Activated naive CD4-positive, alpha-beta T cell treated with anti-CD3 and anti-CD28 coated beads for 36 hours (primary cell): ENCODE measurements around the gene KEL. TPM values are rescaled to one million over a fixed set of nuclear protein-coding genes. Genes with fewer than 3 reads are reported as not detected.

Experiments
- CTCF ChIA-PET: fragments of 350-600 bp; sonication (Branson Sonifier 250); formaldehyde crosslinking; loops from one replicate; lab custom pipeline; 2021; ENCODE audit warnings: antibody characterized with exemption; lab: Charles Lee
- DNase-seq: peaks from one replicate; pipeline ENCODE4 v3.0.0-alpha.2; 2020
- H3K27ac Mint-ChIP-seq: one replicate; pipeline ENCODE4 v1.8.0; 2021; ENCODE audit warnings: mild to moderate bottlenecking, mixed read lengths
- H3K27me3 Mint-ChIP-seq: one replicate; pipeline ENCODE4 v1.8.0; 2021; ENCODE audit warnings: low read depth, mixed read lengths
- H3K36me3 Mint-ChIP-seq: one replicate; pipeline ENCODE4 v1.8.0; 2021; ENCODE audit warnings: low read depth, mixed read lengths
- H3K4me1 Mint-ChIP-seq: one replicate; pipeline ENCODE4 v1.8.0; 2021; ENCODE audit warnings: low read depth, mixed read lengths
- H3K4me3 Mint-ChIP-seq: one replicate; pipeline ENCODE4 v1.8.0; 2021; ENCODE audit warnings: mild to moderate bottlenecking, moderate library complexity, mixed read lengths
- H3K9me3 Mint-ChIP-seq: one replicate; pipeline ENCODE4 v1.8.0; 2021; ENCODE audit warnings: mixed read lengths
- intact Hi-C: fragments of 100-400 bp; cut with micrococcal nuclease; formaldehyde crosslinking; loops from one replicate; pipeline ENCODE4 v1.15.1; 2023
- total RNA-seq, 2 experiments: library from RNA; stranded (reverse); gene quantifications; one replicate each; pipeline ENCODE4 v1.2.3, GENCODE V29; 2021

KEL gene
- total RNA-seq, 2 experiments from 2014 or later, result 0.52 to 0.83 TPM

DNA sequence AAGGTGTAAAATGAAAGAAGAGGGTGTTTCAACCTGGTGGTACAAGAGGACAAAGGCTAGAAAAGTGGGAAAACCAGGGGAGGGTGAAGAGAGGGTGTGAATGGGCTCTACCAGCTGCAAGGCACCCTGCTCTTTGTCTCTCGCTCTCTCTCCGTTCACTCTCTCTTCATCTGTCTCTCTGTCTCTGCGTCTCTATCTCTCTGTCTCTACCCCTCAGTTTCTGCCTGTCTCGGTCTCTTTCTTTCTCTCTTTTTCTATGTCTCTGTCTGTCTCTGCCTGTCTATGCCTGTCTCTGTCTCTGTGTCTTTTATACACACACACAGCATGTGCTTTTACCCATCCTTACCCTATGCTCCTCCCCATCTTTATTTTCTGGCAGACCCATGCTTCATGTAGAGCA lies 23.6 kb downstream of the KEL start:
- Mint-ChIP-seq H3K36me3 (no peaks in the 10 kb centered on the region), H3K27ac (no peak overlapping the region), H3K4me3 (no peak overlapping the region), H3K27me3 (no peaks in the 10 kb centered on the region), H3K9me3 (no peaks in the 10 kb centered on the region), H3K4me1 (no peaks in the 10 kb centered on the region)
- intact Hi-C loops, result loop anchor here (1.0 kb wide), 1 partner anchor 84 kb away; no protein-coding TSS in a partner anchor
- DNase-seq, result no peak
- CTCF ChIA-PET, result no interaction called here

DNA sequence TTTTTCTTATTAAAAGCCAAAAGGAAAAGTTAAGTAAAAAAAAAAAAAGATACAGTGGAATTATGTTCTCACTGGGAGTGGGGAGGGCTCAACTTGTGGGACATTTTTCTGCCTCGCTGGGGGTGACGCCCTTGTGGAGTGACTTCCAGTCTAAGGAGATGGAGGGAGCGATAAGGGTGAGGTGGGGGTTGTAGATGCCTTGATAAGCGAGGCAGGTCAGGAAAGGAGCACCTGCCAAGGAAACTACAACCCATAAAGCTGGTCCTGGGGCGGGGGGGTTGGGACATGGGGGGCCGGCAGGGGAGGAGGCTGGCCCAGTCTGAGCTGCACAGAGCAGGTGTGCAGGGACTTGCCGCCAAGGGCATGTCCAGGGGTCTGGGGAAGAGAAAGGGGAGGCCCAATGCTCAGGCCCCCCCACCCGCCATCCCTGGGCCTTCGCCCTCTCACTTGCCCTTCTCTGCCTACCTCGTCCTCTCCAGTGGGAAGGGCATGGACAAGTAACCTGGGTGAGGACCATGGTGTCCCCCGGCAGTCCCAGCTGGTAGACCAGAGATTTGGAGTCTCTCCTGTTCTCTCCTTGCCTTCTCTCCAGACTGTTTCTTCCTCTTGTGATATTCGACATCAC lies 26.1 kb downstream of the KEL start:
- DNase-seq, result no peak
- Mint-ChIP-seq H3K9me3 (no peaks in the 10 kb centered on the region), H3K27ac (no peak overlapping the region), H3K36me3 (no peaks in the 10 kb centered on the region), H3K27me3 (no peaks in the 10 kb centered on the region), H3K4me1 (no peaks in the 10 kb centered on the region), H3K4me3 (no peak overlapping the region)
- CTCF ChIA-PET, result interaction anchor here (1.0 to 1.4 kb wide), 2 partner anchors 41 to 63 kb away, joined by 3 to 6 read pairs; no protein-coding TSS in a partner anchor
- intact Hi-C loops, result no loop called here

DNA sequence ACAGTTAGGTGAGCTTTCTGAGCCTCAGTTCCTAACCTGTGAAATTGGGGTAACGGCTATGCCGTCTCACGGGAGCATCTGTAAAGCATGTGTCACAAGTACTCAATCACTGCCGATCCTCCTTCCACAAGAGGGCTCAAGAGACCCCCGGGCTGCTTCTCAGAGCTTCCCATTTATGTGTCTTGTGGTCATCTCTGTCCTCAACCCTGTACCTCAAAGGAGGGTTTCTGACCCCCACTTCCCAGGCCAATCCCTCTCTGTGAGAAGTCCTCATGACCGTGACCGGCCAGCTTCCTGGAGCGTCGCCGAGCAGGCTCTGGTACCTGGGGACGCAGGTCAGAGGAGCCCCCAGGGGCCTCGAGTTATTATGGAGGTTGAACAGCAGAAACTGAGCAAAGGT lies 28.1 kb downstream of the KEL start:
- Mint-ChIP-seq H3K27ac (no peak overlapping the region), H3K4me1 (no peaks in the 10 kb centered on the region), H3K27me3 (no peaks in the 10 kb centered on the region), H3K4me3 (no peak overlapping the region), H3K9me3 (no peaks in the 10 kb centered on the region), H3K36me3 (no peaks in the 10 kb centered on the region)
- CTCF ChIA-PET, result no interaction called here
- DNase-seq, result no peak
- intact Hi-C loops, result no loop called here

DNA sequence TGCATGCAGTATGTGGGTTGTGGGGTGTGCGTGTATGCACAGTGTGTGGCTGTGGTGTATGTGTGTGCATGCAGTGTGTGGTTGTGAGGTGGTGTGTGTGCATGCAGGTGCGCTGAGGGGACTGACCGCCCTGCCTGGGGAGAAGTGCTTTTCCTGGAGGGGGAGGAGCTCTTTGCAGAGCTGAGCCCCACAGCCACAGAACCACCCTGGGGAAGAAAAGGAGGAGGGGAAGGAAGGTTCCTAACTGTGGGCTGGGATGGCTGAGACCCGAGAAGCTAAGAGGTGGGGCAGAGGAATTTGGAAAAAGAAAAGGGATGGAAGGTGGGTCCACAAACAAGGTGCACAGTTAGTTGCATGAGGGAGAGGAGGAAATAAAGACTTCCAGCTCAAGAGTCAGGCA lies 28.5 kb downstream of the KEL start, which contains the start of gene TRPV5:
TRPV5 (minus strand) TSS at position 123 of the 400 bp plus-strand sequence. CDS start 287 bp downstream, outside the sequence.
- Mint-ChIP-seq H3K4me1 (no peaks in the 10 kb centered on the region), H3K4me3 (no peak within 1 kb of the TSS), H3K27ac (no peak within 1 kb of the TSS), H3K9me3 (no peaks in the 10 kb centered on the region), H3K27me3 (no peaks in the 10 kb centered on the region), H3K36me3 (no peaks in the 10 kb centered on the region)
- intact Hi-C loops, result no loop called here
- CTCF ChIA-PET, result interaction anchor here (1.2 kb wide), 1 partner anchor 69 kb away, joined by 3 read pairs; no protein-coding TSS in a partner anchor
- no peak for DNase-seq

DNA sequence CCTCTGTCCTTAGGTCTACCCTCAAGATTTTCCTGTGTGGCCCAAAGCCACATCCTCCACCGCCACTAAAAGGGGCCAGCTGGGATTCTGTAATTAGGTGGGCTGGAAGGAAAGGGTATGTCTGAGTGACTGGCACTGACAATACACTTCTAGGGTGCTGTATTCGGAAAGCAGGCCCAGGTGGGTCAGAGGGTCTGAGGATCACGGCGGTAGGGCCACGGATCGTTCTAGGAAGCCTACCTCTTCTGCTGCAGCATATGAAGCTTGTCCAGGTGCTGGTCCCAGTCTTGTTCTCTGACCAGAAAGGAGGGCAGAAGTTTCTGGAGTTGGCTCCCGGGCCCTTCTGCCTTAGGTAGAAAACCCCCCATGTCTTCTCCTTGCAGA lies 29.1 kb downstream of the KEL start:
- Mint-ChIP-seq H3K4me3 (no peak overlapping the region), H3K36me3 (no peaks in the 10 kb centered on the region), H3K27me3 (no peaks in the 10 kb centered on the region), H3K9me3 (no peaks in the 10 kb centered on the region), H3K27ac (no peak overlapping the region), H3K4me1 (no peaks in the 10 kb centered on the region)
- intact Hi-C loops, result no loop called here
- CTCF ChIA-PET, result interaction anchor here (1.2 to 1.3 kb wide), 2 partner anchors 11 to 69 kb away, joined by 3 read pairs; no protein-coding TSS in a partner anchor
- DNase-seq, result no peak

DNA sequence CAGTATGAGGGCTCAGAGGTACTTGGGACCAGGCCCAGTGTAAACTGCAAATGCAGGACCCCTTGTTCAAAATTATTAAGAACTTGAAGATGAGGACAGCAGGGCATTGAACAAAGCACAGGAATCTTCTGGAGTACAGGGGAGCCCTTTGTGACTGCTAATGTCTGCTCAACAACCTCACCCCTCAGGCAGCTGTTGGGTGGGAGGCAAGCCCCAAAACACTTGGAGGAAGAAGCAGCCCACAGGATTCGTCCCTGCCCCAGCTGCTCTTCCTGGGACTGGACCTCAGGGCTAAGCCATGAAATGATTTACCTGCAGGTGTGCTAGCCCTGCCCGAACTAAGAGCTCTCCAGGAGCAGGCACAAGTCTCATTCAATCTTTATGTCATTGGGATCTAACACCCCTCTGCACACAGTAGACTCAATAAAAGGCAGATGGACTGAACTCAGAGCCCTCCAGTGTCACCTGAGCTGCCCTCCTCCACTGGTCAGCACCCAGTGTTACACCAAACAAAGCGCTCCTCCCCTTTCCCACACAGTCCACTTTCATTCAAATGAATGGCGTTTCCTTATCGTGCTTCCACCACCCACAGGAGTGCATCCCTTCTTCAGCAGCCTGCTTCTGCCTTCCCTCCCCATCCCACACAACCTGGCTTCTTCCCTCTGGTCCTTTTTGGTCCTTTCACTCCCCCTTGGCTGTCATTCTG lies 29.6 kb downstream of the KEL start:
- H3K36me3 Mint-ChIP-seq, result no peaks in the 10 kb centered on the region
- no peak overlapping the region for H3K4me3 Mint-ChIP-seq
- no peak overlapping the region for H3K27ac Mint-ChIP-seq
- intact Hi-C loops, result no loop called here
- no peaks in the 10 kb centered on the region for H3K9me3 Mint-ChIP-seq
- no peaks in the 10 kb centered on the region for H3K27me3 Mint-ChIP-seq
- no peak for DNase-seq
- CTCF ChIA-PET, result interaction anchor here (1.2 to 1.3 kb wide), 2 partner anchors 10 to 70 kb away, joined by 3 read pairs; no protein-coding TSS in a partner anchor
- no peaks in the 10 kb centered on the region for H3K4me1 Mint-ChIP-seq

DNA sequence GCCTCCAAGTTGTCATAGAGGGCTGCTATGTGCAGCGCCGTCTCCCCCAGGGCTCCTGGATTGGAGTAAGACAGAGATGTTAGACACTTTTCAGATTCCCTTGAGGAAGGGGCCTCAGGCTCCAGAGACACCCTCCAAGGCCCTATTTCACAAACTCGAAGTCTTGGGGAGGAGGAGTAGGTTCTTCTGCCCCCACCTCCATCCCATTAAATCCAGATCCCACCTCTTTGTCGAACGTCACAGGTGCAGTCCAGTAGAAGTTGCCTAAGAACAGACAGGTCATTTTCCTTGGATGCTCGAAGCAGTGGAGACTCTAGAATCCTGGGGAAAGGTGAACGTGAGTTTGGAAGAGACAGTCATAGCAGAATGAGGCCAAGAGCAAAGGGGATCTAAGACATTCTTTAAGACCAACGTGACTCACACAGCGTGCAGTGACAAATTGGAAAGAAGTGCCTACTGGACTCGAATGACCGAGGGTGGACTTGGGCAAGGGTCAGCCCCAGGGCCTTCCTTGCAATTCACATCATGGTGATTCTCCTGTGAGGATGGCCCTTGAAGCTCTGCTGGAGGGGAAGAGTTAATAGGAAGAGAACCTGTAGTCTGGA lies 31.9 kb downstream of the KEL start:
- Mint-ChIP-seq H3K9me3 (no peaks in the 10 kb centered on the region), H3K27ac (no peak overlapping the region), H3K4me3 (no peak overlapping the region), H3K4me1 (no peaks in the 10 kb centered on the region), H3K36me3 (no peaks in the 10 kb centered on the region), H3K27me3 (no peaks in the 10 kb centered on the region)
- no peak for DNase-seq
- CTCF ChIA-PET, result no interaction called here
- intact Hi-C loops, result no loop called here

DNA sequence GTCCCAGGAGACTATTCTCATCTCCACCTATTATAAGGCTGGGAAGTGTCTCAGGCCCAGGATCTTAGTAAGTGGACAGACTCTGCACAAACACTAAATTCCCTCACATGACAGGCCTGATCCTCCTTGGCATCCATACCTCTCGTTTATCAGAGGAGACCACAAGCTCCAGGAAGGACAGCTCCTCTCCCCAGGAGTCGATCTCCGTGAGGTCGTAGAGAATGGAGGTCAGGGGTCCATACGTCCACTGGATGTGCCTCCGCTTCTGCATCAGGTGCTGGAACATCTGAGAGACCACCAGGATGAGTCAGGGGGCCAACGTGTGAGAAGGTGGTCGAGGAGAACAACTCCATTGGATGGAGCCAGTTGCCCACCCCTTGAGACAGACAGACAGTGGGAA lies 34.2 kb downstream of the KEL start:
- Mint-ChIP-seq H3K27ac (no peak overlapping the region), H3K27me3 (no peaks in the 10 kb centered on the region), H3K36me3 (no peaks in the 10 kb centered on the region), H3K9me3 (no peaks in the 10 kb centered on the region), H3K4me3 (no peak overlapping the region), H3K4me1 (no peaks in the 10 kb centered on the region)
- intact Hi-C loops, result no loop called here
- no peak for DNase-seq
- CTCF ChIA-PET, result interaction anchor here (1.4 kb wide), 1 partner anchor 12 kb away, joined by 5 read pairs; the partner anchor contains the start of gene LLCFC1

DNA sequence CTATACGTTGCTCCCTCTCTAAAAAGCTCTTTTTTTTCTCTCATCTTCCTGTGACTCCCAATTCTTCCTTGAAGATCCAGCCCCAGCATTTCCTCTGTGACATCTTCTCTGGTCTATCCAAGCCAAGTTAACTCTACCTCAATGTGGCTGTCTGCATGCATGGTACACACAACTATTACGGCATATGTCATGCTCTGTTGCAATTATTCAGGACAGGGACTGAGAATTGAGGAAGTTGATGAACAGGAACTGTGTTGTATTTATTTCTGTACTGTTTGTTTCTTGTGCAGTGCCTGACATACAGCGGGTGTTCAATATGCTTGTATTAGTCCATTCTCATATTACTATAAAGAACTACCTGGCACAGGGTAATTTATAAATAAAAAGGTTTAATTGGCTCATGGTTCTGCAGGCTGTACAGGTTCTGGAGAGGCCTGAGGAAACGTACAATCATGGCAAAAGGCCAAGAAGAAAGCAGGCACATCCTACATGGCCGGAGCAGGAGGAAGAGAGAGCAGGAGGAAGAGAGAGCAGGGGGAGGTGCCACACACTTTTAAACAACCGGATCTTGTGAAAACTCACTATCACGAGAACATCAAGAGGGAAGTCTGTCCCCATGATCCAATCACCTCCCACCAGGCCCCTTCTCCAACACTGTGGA lies 34.9 kb downstream of the KEL start:
- Mint-ChIP-seq H3K27me3 (no peaks in the 10 kb centered on the region), H3K36me3 (no peaks in the 10 kb centered on the region), H3K4me3 (no peak overlapping the region), H3K4me1 (no peaks in the 10 kb centered on the region), H3K27ac (no peak overlapping the region), H3K9me3 (no peaks in the 10 kb centered on the region)
- DNase-seq, result no peak
- intact Hi-C loops, result no loop called here
- CTCF ChIA-PET, result interaction anchor here (1.4 kb wide), 1 partner anchor 12 kb away, joined by 5 read pairs; the partner anchor contains the start of gene LLCFC1

DNA sequence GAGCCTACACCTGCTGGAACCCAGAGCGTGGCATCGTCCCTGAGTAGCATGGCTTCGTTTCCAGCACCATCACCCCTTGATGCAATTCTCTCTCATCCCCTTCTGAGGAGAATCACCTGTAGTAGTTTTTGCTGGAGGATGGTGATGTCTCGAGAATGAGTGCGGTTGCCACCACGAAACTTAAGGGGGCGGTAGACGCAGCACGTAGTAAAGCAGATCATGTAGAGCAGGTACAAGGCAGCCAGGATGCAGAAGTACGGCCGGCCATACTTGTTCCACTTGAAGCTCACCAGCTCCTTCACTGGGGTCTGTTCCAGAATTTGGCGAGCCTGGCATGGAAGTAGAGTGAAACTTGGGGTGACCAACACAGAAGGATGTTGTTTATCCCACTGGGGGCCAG lies 36.8 kb downstream of the KEL start:
- Mint-ChIP-seq H3K36me3 (no peaks in the 10 kb centered on the region), H3K9me3 (no peaks in the 10 kb centered on the region), H3K4me3 (no peak overlapping the region), H3K27me3 (no peaks in the 10 kb centered on the region), H3K4me1 (no peaks in the 10 kb centered on the region), H3K27ac (no peak overlapping the region)
- intact Hi-C loops, result no loop called here
- CTCF ChIA-PET, result interaction anchor here (0.6 to 1.1 kb wide), 3 partner anchors 9 to 106 kb away, joined by 3 to 5 read pairs (median 3); no protein-coding TSS in a partner anchor
- no peak for DNase-seq

DNA sequence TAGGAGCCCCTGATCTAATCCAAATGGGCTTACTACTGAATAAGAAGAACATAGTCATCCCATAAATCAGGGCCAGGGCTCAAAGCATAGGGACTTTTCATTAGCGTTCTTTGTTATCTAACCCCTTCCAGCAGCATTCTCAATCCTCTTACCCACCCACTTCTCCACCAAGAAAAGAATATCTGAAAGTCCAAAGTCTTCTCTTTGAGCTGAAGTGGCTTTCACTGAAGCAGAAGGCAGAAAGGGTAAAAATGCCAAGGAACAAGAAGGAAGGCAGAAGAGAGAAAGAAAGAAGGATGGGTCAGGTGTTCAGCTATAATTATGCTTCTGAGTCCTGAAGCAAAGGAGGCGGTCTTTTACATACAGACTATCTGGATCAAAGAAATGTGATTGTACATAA lies 38.8 kb downstream of the KEL start:
- Mint-ChIP-seq H3K4me3 (no peak overlapping the region), H3K27ac (no peak overlapping the region), H3K36me3 (no peaks in the 10 kb centered on the region), H3K9me3 (no peaks in the 10 kb centered on the region), H3K27me3 (no peaks in the 10 kb centered on the region), H3K4me1 (no peaks in the 10 kb centered on the region)
- no peak for DNase-seq
- CTCF ChIA-PET, result no interaction called here
- intact Hi-C loops, result no loop called here

DNA sequence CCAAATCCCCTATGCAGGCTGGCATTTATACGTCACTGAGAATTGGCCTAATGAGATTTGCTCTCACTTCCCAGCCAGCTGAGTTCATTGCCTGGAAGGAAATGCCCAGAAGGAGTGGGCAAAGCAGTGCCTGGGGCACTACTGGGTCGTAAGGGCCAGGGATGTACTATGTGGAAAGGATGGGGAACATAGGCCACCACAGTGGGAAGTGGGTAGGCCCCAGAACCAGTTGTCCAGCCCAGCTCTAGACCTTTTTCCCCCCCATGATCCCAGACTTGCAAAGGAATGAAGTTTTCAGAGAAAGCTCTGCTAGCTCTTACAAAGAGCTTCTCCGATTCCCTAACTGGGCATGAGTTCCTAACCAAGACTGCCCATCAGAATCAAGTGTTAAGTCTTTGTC lies 42.5 kb downstream of the KEL start:
- Mint-ChIP-seq H3K9me3 (no peaks in the 10 kb centered on the region), H3K27ac (no peak overlapping the region), H3K4me1 (no peaks in the 10 kb centered on the region), H3K36me3 (no peaks in the 10 kb centered on the region), H3K27me3 (peaks cover 2% of the 10 kb centered on the region), H3K4me3 (no peak overlapping the region)
- intact Hi-C loops, result no loop called here
- DNase-seq, result no peak
- CTCF ChIA-PET, result interaction anchor here (0.6 kb wide), 1 partner anchor 296 kb away, joined by 3 read pairs; no protein-coding TSS in a partner anchor
